K562 (cell line): Measurements from ENCODE around the gene COL1A1. TPM values are rescaled to one million over a fixed set of nuclear protein-coding genes. Genes with fewer than 3 reads are reported as not detected.

Experiments used
- ARID4B ChIP-seq: sonication (generic); formaldehyde crosslinking; IDR thresholded peaks from 2 replicates; pipeline ENCODE4 v1.8.0; 2022; ENCODE audit warnings: mild to moderate bottlenecking, missing genetic modification reagents
- POLR2A ChIP-seq: fragments of 450-650 bp; conservative IDR thresholded peaks from 2 replicates; pipeline ENCODE4 v1.6.1; 2016
- polyA plus RNA-seq, 8 experiments: library from polyadenylated mRNA; depleted of rRNA in 4 of 8; stranded (reverse) in 5 of 8; unstranded in 3 of 8; fragments of >200 nt; fragmentation: Nextera tagmentation in 2 of 8; fragmentation: Illumina TruSeq in 1 of 8; extraction: Ambion mirVana in 2 of 8; extraction: Trizol in 1 of 8; gene quantifications; 2 replicates each; pipeline versions ENCODE4 v1.2.1 to v1.2.3, GENCODE V29; 2011 to 2014; ENCODE audit warnings: inconsistent platforms in 1 of 8, missing spikeins in 1 of 8
- total RNA-seq, 7 experiments: library from RNA; depleted of rRNA in 6 of 7; stranded (reverse); fragments of >200 nt in 6 of 7; fragmentation: Illumina TruSeq in 2 of 7; extraction: Trizol in 2 of 7; gene quantifications; 2 replicates each; pipeline versions ENCODE4 v1.2.1 to v1.2.3, GENCODE V29; 2011 to 2021; ENCODE audit warnings: low replicate concordance in 1 of 7
- TF ChIP-seq, protein P1 (sequence below): fragments of 450-650 bp; conservative IDR thresholded peaks from 2 replicates; pipeline ENCODE4 v1.6.1; 2016; ENCODE audit warnings: missing genetic modification characterization, low read depth, mild to moderate bottlenecking, control low read depth, missing compliant biosample characterization

Gene COL1A1
- total and polyA plus RNA-seq, 9 of the 15 experiments (the other 6 are each of a cell fraction or from before 2014, with no cell fraction given) = 0.04 to 3.4 (median 0.18) TPM

DNA sequence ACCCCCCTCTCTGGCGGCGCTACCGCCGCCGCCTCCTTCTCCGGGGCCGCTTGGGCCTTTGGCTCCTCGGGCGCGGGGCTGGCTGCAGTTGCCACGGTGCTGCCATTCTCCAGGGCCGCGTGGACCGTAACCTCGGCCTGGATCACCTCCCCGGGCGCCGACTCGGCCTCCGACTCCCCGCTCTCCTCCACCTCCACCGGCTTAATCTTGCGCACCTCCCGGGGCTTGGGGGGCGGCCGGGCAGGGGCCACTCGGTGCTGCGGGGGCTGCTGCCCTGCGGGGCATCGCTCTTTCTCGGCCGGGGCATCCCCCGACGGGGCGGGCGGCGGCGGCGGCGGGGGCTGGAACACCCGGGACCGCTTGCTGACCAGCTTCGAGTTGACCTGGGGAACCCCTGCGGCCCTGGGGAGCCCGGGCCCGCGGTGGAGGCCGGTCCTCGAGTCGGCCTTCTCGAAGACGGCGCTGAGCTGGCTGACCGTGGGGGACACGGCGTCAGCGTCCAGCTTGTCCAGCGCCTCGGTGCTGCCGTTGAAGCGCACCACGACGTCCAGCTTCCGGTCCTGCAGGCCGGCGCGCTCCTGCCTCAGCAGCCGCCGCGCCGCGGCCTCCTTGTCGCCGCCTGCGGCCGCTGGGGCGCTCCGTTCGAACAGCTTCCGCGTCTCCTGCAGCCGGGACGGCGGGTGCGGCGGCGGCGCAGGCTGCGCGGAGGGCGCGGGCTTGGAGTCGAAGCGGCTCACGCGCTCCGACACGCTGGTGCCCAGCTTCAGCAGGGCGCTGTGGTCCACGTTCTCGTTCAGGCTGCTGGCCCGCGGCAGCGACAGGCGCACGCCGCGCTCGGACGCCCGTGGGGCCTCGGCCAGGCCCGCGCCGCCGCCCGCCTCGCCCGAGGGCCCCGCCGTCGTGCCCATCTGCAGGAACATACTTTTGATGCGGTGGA is 51.7 kb downstream of the COL1A1 start (continued):
- TF ChIP-seq ARID4B (peak; percentile 53), POLR2A (no peak)
- TF ChIP-seq, protein P1, sequence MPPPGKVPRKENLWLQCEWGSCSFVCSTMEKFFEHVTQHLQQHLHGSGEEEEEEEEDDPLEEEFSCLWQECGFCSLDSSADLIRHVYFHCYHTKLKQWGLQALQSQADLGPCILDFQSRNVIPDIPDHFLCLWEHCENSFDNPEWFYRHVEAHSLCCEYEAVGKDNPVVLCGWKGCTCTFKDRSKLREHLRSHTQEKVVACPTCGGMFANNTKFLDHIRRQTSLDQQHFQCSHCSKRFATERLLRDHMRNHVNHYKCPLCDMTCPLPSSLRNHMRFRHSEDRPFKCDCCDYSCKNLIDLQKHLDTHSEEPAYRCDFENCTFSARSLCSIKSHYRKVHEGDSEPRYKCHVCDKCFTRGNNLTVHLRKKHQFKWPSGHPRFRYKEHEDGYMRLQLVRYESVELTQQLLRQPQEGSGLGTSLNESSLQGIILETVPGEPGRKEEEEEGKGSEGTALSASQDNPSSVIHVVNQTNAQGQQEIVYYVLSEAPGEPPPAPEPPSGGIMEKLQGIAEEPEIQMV = no peak
- TF ChIP-seq, all 486 proteins: peak for 63
